ENCODE measurements around the gene TBCD.

Gene TBCD

GRCh38 chr17:82938873-82939620 lies 187.2 kb downstream of the TBCD start:
- DNase-seq (ENCODE audit: low spot score), result no peak
- no peak for TF ChIP-seq CTCF (IDR thresholded peaks at IDR 0.05; ENCODE audit: borderline replicate concordance, control extremely low read depth, extremely low read depth, insufficient read depth, missing control alignments)
- in situ Hi-C loops (cut with MboI; ENCODE audit: low sequenced_read_pairs, unreplicated experiment), result no loop called here

GRCh38 chr17:82939621-82940135 lies 187.8 kb downstream of the TBCD start:
- DNase-seq (ENCODE audit: low spot score), result no peak
- in situ Hi-C loops (cut with MboI; ENCODE audit: low sequenced_read_pairs, unreplicated experiment), result no loop called here
- no peak for TF ChIP-seq CTCF (IDR thresholded peaks at IDR 0.05; ENCODE audit: borderline replicate concordance, control extremely low read depth, extremely low read depth, insufficient read depth, missing control alignments)

GRCh38 chr17:82940226-82941020 lies 188.6 kb downstream of the TBCD start:
- in situ Hi-C loops (cut with MboI; ENCODE audit: low sequenced_read_pairs, unreplicated experiment), result no loop called here
- DNase-seq (ENCODE audit: low spot score), result no peak
- no peak for TF ChIP-seq CTCF (IDR thresholded peaks at IDR 0.05; ENCODE audit: borderline replicate concordance, control extremely low read depth, extremely low read depth, insufficient read depth, missing control alignments)

- TF ChIP-seq CTCF (IDR thresholded peaks at IDR 0.05; ENCODE audit: borderline replicate concordance, control extremely low read depth, extremely low read depth, insufficient read depth, missing control alignments), result no peak
Observed at GRCh38 chr17:82941021-82942001, 189.4 kb downstream of the TBCD start.

GRCh38 chr17:82942166-82943130 lies 190.6 kb downstream of the TBCD start:
- DNase-seq (ENCODE audit: low spot score), result no peak
- TF ChIP-seq CTCF (IDR thresholded peaks at IDR 0.05; ENCODE audit: borderline replicate concordance, control extremely low read depth, extremely low read depth, insufficient read depth, missing control alignments), result no peak
- in situ Hi-C loops (cut with MboI; ENCODE audit: low sequenced_read_pairs, unreplicated experiment), result no loop called here

More at GRCh38 chr17:82941021-82942001, 189.4 kb downstream of the TBCD start:
- in situ Hi-C loops (cut with MboI; ENCODE audit: low sequenced_read_pairs, unreplicated experiment), result no loop called here
- DNase-seq (ENCODE audit: low spot score), result no peak

Measured in GM13976 (cell line).